Panc1 (cell line): Measurements from ENCODE around the gene ELOVL2.

Experiments used
- TF ChIP-seq, protein P1 (sequence below): fragments of 450-650 bp; IDR thresholded peaks from 2 replicates; pipeline ENCODE4 v1.5.1; 2017; ENCODE audit warnings: mild to moderate bottlenecking
- TF ChIP-seq, protein P2 (sequence below), 2 experiments: IDR thresholded peaks; 2 replicates each; pipeline ENCODE4 v1.6.1; 2011 to 2012; ENCODE audit warnings: low read depth in 2 of 2, control low read depth in 1 of 2, low read length in 1 of 2, mild to moderate bottlenecking in 1 of 2, moderate library complexity in 1 of 2; ENCODE audit not compliant: insufficient read depth in 1 of 2

GRCh38 chr6:10989587-10989986 lies 54.5 kb downstream of the ELOVL2 start:
- TF ChIP-seq, protein P1, sequence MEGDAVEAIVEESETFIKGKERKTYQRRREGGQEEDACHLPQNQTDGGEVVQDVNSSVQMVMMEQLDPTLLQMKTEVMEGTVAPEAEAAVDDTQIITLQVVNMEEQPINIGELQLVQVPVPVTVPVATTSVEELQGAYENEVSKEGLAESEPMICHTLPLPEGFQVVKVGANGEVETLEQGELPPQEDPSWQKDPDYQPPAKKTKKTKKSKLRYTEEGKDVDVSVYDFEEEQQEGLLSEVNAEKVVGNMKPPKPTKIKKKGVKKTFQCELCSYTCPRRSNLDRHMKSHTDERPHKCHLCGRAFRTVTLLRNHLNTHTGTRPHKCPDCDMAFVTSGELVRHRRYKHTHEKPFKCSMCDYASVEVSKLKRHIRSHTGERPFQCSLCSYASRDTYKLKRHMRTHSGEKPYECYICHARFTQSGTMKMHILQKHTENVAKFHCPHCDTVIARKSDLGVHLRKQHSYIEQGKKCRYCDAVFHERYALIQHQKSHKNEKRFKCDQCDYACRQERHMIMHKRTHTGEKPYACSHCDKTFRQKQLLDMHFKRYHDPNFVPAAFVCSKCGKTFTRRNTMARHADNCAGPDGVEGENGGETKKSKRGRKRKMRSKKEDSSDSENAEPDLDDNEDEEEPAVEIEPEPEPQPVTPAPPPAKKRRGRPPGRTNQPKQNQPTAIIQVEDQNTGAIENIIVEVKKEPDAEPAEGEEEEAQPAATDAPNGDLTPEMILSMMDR: no peak
- TF ChIP-seq, protein P2, sequence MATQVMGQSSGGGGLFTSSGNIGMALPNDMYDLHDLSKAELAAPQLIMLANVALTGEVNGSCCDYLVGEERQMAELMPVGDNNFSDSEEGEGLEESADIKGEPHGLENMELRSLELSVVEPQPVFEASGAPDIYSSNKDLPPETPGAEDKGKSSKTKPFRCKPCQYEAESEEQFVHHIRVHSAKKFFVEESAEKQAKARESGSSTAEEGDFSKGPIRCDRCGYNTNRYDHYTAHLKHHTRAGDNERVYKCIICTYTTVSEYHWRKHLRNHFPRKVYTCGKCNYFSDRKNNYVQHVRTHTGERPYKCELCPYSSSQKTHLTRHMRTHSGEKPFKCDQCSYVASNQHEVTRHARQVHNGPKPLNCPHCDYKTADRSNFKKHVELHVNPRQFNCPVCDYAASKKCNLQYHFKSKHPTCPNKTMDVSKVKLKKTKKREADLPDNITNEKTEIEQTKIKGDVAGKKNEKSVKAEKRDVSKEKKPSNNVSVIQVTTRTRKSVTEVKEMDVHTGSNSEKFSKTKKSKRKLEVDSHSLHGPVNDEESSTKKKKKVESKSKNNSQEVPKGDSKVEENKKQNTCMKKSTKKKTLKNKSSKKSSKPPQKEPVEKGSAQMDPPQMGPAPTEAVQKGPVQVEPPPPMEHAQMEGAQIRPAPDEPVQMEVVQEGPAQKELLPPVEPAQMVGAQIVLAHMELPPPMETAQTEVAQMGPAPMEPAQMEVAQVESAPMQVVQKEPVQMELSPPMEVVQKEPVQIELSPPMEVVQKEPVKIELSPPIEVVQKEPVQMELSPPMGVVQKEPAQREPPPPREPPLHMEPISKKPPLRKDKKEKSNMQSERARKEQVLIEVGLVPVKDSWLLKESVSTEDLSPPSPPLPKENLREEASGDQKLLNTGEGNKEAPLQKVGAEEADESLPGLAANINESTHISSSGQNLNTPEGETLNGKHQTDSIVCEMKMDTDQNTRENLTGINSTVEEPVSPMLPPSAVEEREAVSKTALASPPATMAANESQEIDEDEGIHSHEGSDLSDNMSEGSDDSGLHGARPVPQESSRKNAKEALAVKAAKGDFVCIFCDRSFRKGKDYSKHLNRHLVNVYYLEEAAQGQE (IDR thresholded peaks at IDR 0.05; ENCODE audit: insufficient read depth in 1 of 2, low read depth in 2 of 2, low read length in 1 of 2): no peak
